Muscle layer of colon (tissue), 2 donors: ENCODE measurements around the gene DRGX.

Source experiments
- H3K27ac ChIP-seq: one replicate; pipeline ENCODE4 v1.7.0; 2013; ENCODE audit warnings: low read depth, mild to moderate bottlenecking, low read length, moderate library complexity
- H3K27me3 ChIP-seq, 2 donors: one replicate each; pipeline ENCODE4 v1.7.0; 2013; ENCODE audit warnings: low read length in 2 of 2, mild to moderate bottlenecking in 2 of 2; ENCODE audit not compliant: insufficient read depth in 2 of 2, control insufficient read depth in 1 of 2
- H3K36me3 ChIP-seq: one replicate; pipeline ENCODE4 v1.7.0; 2013; ENCODE audit warnings: mild to moderate bottlenecking, low read length; ENCODE audit not compliant: insufficient read depth
- H3K4me1 ChIP-seq: one replicate; pipeline ENCODE4 v1.7.0; 2013; ENCODE audit warnings: mild to moderate bottlenecking, low read length; ENCODE audit not compliant: insufficient read depth
- H3K4me3 ChIP-seq, 2 donors: one replicate each; pipeline ENCODE4 v1.7.0; 2013; ENCODE audit warnings: low read length in 2 of 2, low read depth in 1 of 2, mild to moderate bottlenecking in 1 of 2, moderate library complexity in 1 of 2
- H3K9ac ChIP-seq: one replicate; pipeline ENCODE4 v1.7.0; 2013; ENCODE audit warnings: low read length
- H3K9me3 ChIP-seq: one replicate; pipeline ENCODE4 v1.7.0; 2013; ENCODE audit warnings: mild to moderate bottlenecking, low read length
- donor health status: abdominal sarcoma.
- donor health status: Adenocarcinoma of cecum.

The DRGX gene

GRCh38 chr10:49329146-49329505 is 66.8 kb downstream of the DRGX start:
- H3K27me3 ChIP-seq: no peaks in the 10 kb centered on the region
- no peak overlapping the region for H3K4me3 ChIP-seq
- no peak overlapping the region for H3K9ac ChIP-seq
- H3K27ac ChIP-seq: no peak overlapping the region
- H3K9me3 ChIP-seq: no peaks in the 10 kb centered on the region
- H3K4me1 ChIP-seq: no peaks in the 10 kb centered on the region
- H3K36me3 ChIP-seq: no peaks in the 10 kb centered on the region

GRCh38 chr10:49328401-49329145 is 67.3 kb downstream of the DRGX start:
- Histone ChIP-seq H3K27me3 (no peaks in the 10 kb centered on the region), H3K9me3 (no peaks in the 10 kb centered on the region), H3K36me3 (no peaks in the 10 kb centered on the region), H3K4me1 (no peaks in the 10 kb centered on the region), H3K27ac (no peak overlapping the region), H3K4me3 (no peak overlapping the region), H3K9ac (no peak overlapping the region)

- Histone ChIP-seq H3K4me3 (no peak overlapping the region), H3K9ac (no peak overlapping the region), H3K27ac (no peak overlapping the region), H3K4me1 (no peaks in the 10 kb centered on the region), H3K36me3 (no peaks in the 10 kb centered on the region), H3K27me3 (no peaks in the 10 kb centered on the region), H3K9me3 (no peaks in the 10 kb centered on the region)
Measured at GRCh38 chr10:49327036-49327813, 68.7 kb downstream of the DRGX start.

- no peak overlapping the region for H3K27ac ChIP-seq
Measured at GRCh38 chr10:49325916-49326783, 69.7 kb downstream of the DRGX start.

GRCh38 chr10:49325131-49325915 is 70.6 kb downstream of the DRGX start:
- Histone ChIP-seq H3K4me1 (no peaks in the 10 kb centered on the region), H3K4me3 (no peak overlapping the region), H3K9ac (no peak overlapping the region), H3K27ac (no peak overlapping the region), H3K9me3 (no peaks in the 10 kb centered on the region), H3K27me3 (no peaks in the 10 kb centered on the region), H3K36me3 (no peaks in the 10 kb centered on the region)

More at GRCh38 chr10:49325916-49326783, 69.7 kb downstream of the DRGX start:
- no peaks in the 10 kb centered on the region for H3K4me1 ChIP-seq
- H3K4me3 ChIP-seq: no peak overlapping the region
- H3K9me3 ChIP-seq: no peaks in the 10 kb centered on the region
- no peaks in the 10 kb centered on the region for H3K36me3 ChIP-seq
- no peaks in the 10 kb centered on the region for H3K27me3 ChIP-seq
- no peak overlapping the region for H3K9ac ChIP-seq

- H3K27me3 ChIP-seq: no peaks in the 10 kb centered on the region
- H3K27ac ChIP-seq: no peak overlapping the region
- H3K36me3 ChIP-seq: no peaks in the 10 kb centered on the region
- no peaks in the 10 kb centered on the region for H3K9me3 ChIP-seq
- no peak overlapping the region for H3K4me3 ChIP-seq
- H3K4me1 ChIP-seq: no peaks in the 10 kb centered on the region
- H3K9ac ChIP-seq: no peak overlapping the region
Measured at GRCh38 chr10:49324711-49325110, 71.2 kb downstream of the DRGX start.

- Histone ChIP-seq H3K27ac (no peak overlapping the region), H3K9me3 (no peaks in the 10 kb centered on the region), H3K9ac (no peak overlapping the region), H3K27me3 (no peaks in the 10 kb centered on the region), H3K36me3 (no peaks in the 10 kb centered on the region), H3K4me1 (no peaks in the 10 kb centered on the region), H3K4me3 (no peak overlapping the region)
Measured at GRCh38 chr10:49323896-49324270, 72.0 kb downstream of the DRGX start.

GRCh38 chr10:49323171-49323895 is 72.6 kb downstream of the DRGX start:
- no peaks in the 10 kb centered on the region for H3K9me3 ChIP-seq
- no peaks in the 10 kb centered on the region for H3K4me1 ChIP-seq
- no peaks in the 10 kb centered on the region for H3K27me3 ChIP-seq
- H3K9ac ChIP-seq: no peak overlapping the region
- H3K4me3 ChIP-seq: no peak overlapping the region
- no peaks in the 10 kb centered on the region for H3K36me3 ChIP-seq
- no peak overlapping the region for H3K27ac ChIP-seq

GRCh38 chr10:49322371-49323170 is 73.3 kb downstream of the DRGX start:
- no peaks in the 10 kb centered on the region for H3K9me3 ChIP-seq
- H3K4me1 ChIP-seq: no peaks in the 10 kb centered on the region
- no peak overlapping the region for H3K9ac ChIP-seq
- no peak overlapping the region for H3K27ac ChIP-seq
- H3K36me3 ChIP-seq: no peaks in the 10 kb centered on the region
- no peaks in the 10 kb centered on the region for H3K27me3 ChIP-seq
- H3K4me3 ChIP-seq: no peak overlapping the region

GRCh38 chr10:49321021-49321420 is 74.9 kb downstream of the DRGX start:
- Histone ChIP-seq H3K4me3 (no peak overlapping the region), H3K4me1 (no peaks in the 10 kb centered on the region), H3K27me3 (no peaks in the 10 kb centered on the region), H3K27ac (no peak overlapping the region), H3K9me3 (no peaks in the 10 kb centered on the region), H3K9ac (no peak overlapping the region), H3K36me3 (no peaks in the 10 kb centered on the region)
